ENCODE results near the gene TES. TPM values are rescaled to one million over a fixed set of nuclear protein-coding genes. Genes with fewer than 3 reads are reported as not detected.

The TES gene, protein sequence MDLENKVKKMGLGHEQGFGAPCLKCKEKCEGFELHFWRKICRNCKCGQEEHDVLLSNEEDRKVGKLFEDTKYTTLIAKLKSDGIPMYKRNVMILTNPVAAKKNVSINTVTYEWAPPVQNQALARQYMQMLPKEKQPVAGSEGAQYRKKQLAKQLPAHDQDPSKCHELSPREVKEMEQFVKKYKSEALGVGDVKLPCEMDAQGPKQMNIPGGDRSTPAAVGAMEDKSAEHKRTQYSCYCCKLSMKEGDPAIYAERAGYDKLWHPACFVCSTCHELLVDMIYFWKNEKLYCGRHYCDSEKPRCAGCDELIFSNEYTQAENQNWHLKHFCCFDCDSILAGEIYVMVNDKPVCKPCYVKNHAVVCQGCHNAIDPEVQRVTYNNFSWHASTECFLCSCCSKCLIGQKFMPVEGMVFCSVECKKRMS
- total RNA-seq (2022; extraction: Qiagen RNA extraction), result 46.0 to 63.2 TPM (median 52.5 TPM) in 5 replicates

DNA sequence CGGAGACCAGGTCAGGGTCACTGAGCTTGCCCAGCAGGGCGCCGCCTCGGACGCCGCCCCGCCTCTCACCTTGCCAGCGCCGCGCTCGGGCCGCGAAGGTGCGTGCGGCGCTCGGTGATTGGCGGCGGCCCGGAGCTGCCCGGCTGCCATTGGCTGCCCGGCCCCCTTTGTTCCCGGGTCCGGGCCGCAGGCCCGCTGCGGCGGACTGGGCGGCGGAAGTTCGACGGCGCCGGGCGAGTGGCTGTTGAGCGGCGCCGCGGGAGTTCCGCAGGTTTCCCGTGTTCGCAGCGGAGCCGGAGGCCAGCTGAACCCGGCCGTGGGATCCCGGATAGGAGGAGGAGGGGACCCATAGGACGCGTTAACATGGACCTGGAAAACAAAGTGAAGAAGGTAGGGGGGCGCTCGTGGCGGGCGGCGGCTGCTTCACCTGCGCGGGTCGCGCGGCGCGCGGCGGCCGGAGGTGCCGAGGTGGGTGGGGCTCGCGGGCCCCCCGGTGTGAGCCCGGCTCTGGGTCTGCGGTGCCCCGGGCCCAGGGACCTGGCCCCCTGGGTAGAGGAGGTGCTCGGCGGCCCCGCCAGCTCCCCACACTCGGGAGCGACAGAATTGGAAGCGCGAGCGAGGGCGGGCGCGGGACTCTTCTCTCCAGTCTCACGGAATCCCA, at the start of gene TES:
Gene TES (plus strand): TSS at position 195 of the 661 bp plus-strand sequence. CDS start 169 bp downstream, at position 364.

Other genes with a start within 250 kb of the TES start
- gene TFEC, start 179.8 kb upstream of the TES start, total RNA-seq (2022; extraction: Qiagen RNA extraction), result 0.01 TPM in 1 of 5 replicates, not detected in the others

Measured in A549 treated with CORT108297 at 1 μM for 4 hours (cell line).